GM12878 (cell line): ENCODE data around the gene SMTNL1. TPM values are rescaled to one million over a fixed set of nuclear protein-coding genes. Genes with fewer than 3 reads are reported as not detected.

Experiments used
- ATAC-seq: fragments of 200-7000 bp; cut with Tn5 transposase; 3 replicates; pipeline ENCODE4 v1.9.1; 2020; ENCODE audit warnings: mild to moderate bottlenecking, moderate library complexity
- Bru-seq: library from RNA; stranded (reverse); fragments of 400-500 nt; gene quantifications from one replicate; lab custom pipeline; 2021; lab: Mats Ljungman, UMichigan
- BruChase-seq, 2 experiments: library from RNA; stranded (reverse); fragments of 400-500 nt; gene quantifications; one replicate each; lab custom pipeline; 2021; lab: Mats Ljungman, UMichigan
- BruUV-seq: library from RNA; stranded (reverse); fragments of 400-500 nt; replicated peaks from 2 replicates; lab custom pipeline; 2021; lab: Mats Ljungman, UMichigan
- CTCF ChIA-PET: fragments of 300-600 bp; sonication (Branson Sonifier 250); formaldehyde crosslinking; extraction: SDS; loops from one replicate; lab custom pipeline; 2021; ENCODE audit warnings: inconsistent platforms; lab: Yijun Ruan, JAX
- POLR2A ChIA-PET: fragments of 350-600 bp; formaldehyde crosslinking; extraction: SDS; loops from one replicate; lab custom pipeline; 2021; ENCODE audit warnings: inconsistent platforms; lab: Charles Lee
- RAD21 ChIA-PET: fragments of 300-600 bp; sonication (Branson Sonifier 250); formaldehyde crosslinking; loops from one replicate; lab custom pipeline; 2023; ENCODE audit warnings: antibody characterized with exemption; ENCODE audit not compliant: unreplicated experiment; lab: Charles Lee
- SMC1A ChIA-PET: fragments of 300-600 bp; sonication (Branson Sonifier 250); formaldehyde crosslinking; loops from one replicate; lab custom pipeline; 2023; ENCODE audit not compliant: unreplicated experiment, uncharacterized antibody; lab: Charles Lee
- DNase-seq: peaks from one replicate; pipeline ENCODE4 v3.0.0-alpha.2; 2011; ENCODE audit warnings: low read depth, low spot score
- FAIRE-seq: peaks from 3 replicates; lab custom pipeline; 2011; peaks lifted over from hg19 to GRCh38; lab: Jason Lieb, UNC
- H2AFZ ChIP-seq: 2 replicates; pipeline ENCODE4 v1.6.0; 2011; ENCODE audit warnings: low read depth, low read length, control low read depth; ENCODE audit not compliant: control insufficient read depth
- H3K27ac ChIP-seq: 2 replicates; pipeline ENCODE4 v1.5.1; 2011; ENCODE audit warnings: control low read depth; ENCODE audit not compliant: control insufficient read depth, insufficient read depth
- H3K27me3 ChIP-seq, 2 experiments: replicated peaks in 1 of 2; 2 replicates each; pipeline versions ENCODE4 v1.6.0 to v1.6.1; 2011; ENCODE audit warnings: low read length in 1 of 2; ENCODE audit not compliant: control insufficient read depth in 2 of 2, insufficient read depth in 2 of 2
- H3K36me3 ChIP-seq, 2 experiments: 2 replicates each; pipeline ENCODE4 v1.5.1; 2011; ENCODE audit warnings: low read length in 1 of 2; ENCODE audit not compliant: control insufficient read depth in 2 of 2, insufficient read depth in 2 of 2
- H3K4me1 ChIP-seq: 2 replicates; pipeline ENCODE4 v1.6.1; 2011; ENCODE audit warnings: mild to moderate bottlenecking, low read length, moderate library complexity, mixed read lengths; ENCODE audit not compliant: control insufficient read depth, insufficient read depth
- H3K4me2 ChIP-seq: 2 replicates; pipeline ENCODE4 v1.6.0; 2011; ENCODE audit warnings: control low read depth; ENCODE audit not compliant: control insufficient read depth, insufficient read depth
- H3K4me3 ChIP-seq: fragments of 200-600 bp; sonication (generic); 2 replicates; pipeline ENCODE4 v1.5.1; 2016
- H3K79me2 ChIP-seq: 2 replicates; pipeline ENCODE4 v1.6.0; 2011; ENCODE audit warnings: low read length; ENCODE audit not compliant: control insufficient read depth, insufficient read depth
- H3K9ac ChIP-seq: 2 replicates; pipeline ENCODE4 v1.8.0; 2011; ENCODE audit warnings: low read length, control low read depth, mixed read lengths; ENCODE audit not compliant: control insufficient read depth, insufficient read depth
- H3K9me3 ChIP-seq: replicated peaks from 3 replicates; pipeline ENCODE4 v1.5.1; 2011; ENCODE audit warnings: mild to moderate bottlenecking, low read length; ENCODE audit not compliant: control insufficient read depth, insufficient read depth
- H4K20me1 ChIP-seq: 2 replicates; pipeline ENCODE4 v1.6.0; 2011; ENCODE audit not compliant: control insufficient read depth, insufficient read depth
- CBX3 ChIP-seq: fragments of 200-600 bp; sonication (generic); IDR thresholded peaks from 2 replicates; pipeline ENCODE4 v1.6.1; 2016; ENCODE audit warnings: low read depth, borderline replicate concordance
- CEBPB ChIP-seq, 2 experiments: fragments of 150-350 bp in 1 of 2; IDR thresholded peaks; 2 replicates each; pipeline ENCODE4 v1.6.1; 2012 to 2014; ENCODE audit warnings: low read depth in 2 of 2, low read length in 2 of 2, borderline replicate concordance in 1 of 2, inconsistent platforms in 1 of 2
- DPF2 ChIP-seq: fragments of 450-650 bp; IDR thresholded peaks from 2 replicates; pipeline ENCODE4 v1.6.1; 2017; ENCODE audit warnings: mild to moderate bottlenecking
- EP300 ChIP-seq, 2 experiments: fragments of 150-350 bp in 1 of 2; IDR thresholded peaks; 2 replicates each; pipeline ENCODE4 v1.6.1; 2011 to 2012; ENCODE audit warnings: low read depth in 2 of 2, low read length in 2 of 2, borderline replicate concordance in 1 of 2, improper control_type of control experiment in 1 of 2, inconsistent platforms in 1 of 2; ENCODE audit not compliant: control insufficient read depth in 1 of 2
- MTA3 ChIP-seq: IDR thresholded peaks from 2 replicates; pipeline ENCODE4 v1.6.1; 2012; ENCODE audit warnings: low read length, inconsistent platforms, borderline replicate concordance
- PAX5 ChIP-seq: IDR thresholded peaks from 2 replicates; pipeline ENCODE4 v1.6.1; 2011; ENCODE audit warnings: low read depth, low read length, borderline replicate concordance
- POLR2A ChIP-seq: IDR thresholded peaks from 2 replicates; pipeline ENCODE4 v1.6.1; 2011; ENCODE audit warnings: low read depth, mild to moderate bottlenecking, low read length
- SMAD5 ChIP-seq: IDR thresholded peaks from 2 replicates; pipeline ENCODE4 v1.6.1; 2016; ENCODE audit warnings: antibody characterized with exemption, low read depth
- SREBF2 ChIP-seq: IDR thresholded peaks from 2 replicates; pipeline ENCODE4 v1.6.1; 2012; ENCODE audit warnings: mild to moderate bottlenecking, low read length
- SUPT20H ChIP-seq: IDR thresholded peaks from 2 replicates; pipeline ENCODE4 v1.6.1; 2011; ENCODE audit warnings: low read depth, mild to moderate bottlenecking, low read length, moderate library complexity, borderline replicate concordance; ENCODE audit not compliant: control insufficient read depth
- WGBS: methylation state at CpG from one replicate; pipeline ENCODE4 v1.1.6; 2016; ENCODE audit warnings: low lambda C conversion rate; ENCODE audit not compliant: insufficient replicate concordance, insufficient coverage; ENCODE audit errors: missing lambda C conversion rate; 5-methylcytosine and 5-hydroxymethylcytosine counted together
- in situ Hi-C: fragments of 300-500 bp; cut with MboI; formaldehyde crosslinking; loops from 9 replicates; pipeline ENCODE4 v1.14.3; 2018; ENCODE audit warnings: mixed read lengths
- intact Hi-C: fragments of 100-400 bp; cut with micrococcal nuclease; formaldehyde crosslinking; loops from one replicate; pipeline ENCODE4 v1.14.2; 2022; ENCODE audit not compliant: unreplicated experiment
- long read RNA-seq, 2 experiments: library from polyadenylated mRNA; unstranded; transcript quantifications; one replicate each; pipeline ENCODE4 v2.0.0, GENCODE V29; 2019 to 2020
- polyA minus RNA-seq, 3 experiments: library from RNA; depleted of rRNA, polyadenylated mRNA; stranded (reverse); fragments of >200 nt; gene quantifications; 2 replicates each; pipeline ENCODE4 v1.2.3, GENCODE V29; 2011
- polyA plus RNA-seq, 11 experiments: library from polyadenylated mRNA; depleted of rRNA in 4 of 11; unstranded in 6 of 11; stranded (reverse) in 5 of 11; fragments of >200 nt; fragmentation: Nextera tagmentation in 4 of 11; fragmentation: Illumina TruSeq in 1 of 11; extraction: Ambion mirVana in 4 of 11; extraction: Trizol in 1 of 11; gene quantifications; 1 replicate in 1 of 11; 2 replicates in 10 of 11; pipeline versions ENCODE4 v1.2.1 to v1.2.3, GENCODE V29; 2011 to 2016; ENCODE audit warnings: inconsistent platforms in 2 of 11, missing spikeins in 2 of 11, low read depth in 1 of 11
- total RNA-seq, 4 experiments: library from RNA; depleted of rRNA in 3 of 4; stranded (reverse); fragments of >200 nt in 3 of 4; fragmentation: Illumina TruSeq in 1 of 4; extraction: Trizol in 1 of 4; gene quantifications; 2 replicates each; pipeline versions ENCODE4 v1.2.1 to v1.2.3, GENCODE V29; 2013 to 2021
- TF ChIP-seq, protein P1 (sequence below): IDR thresholded peaks from 2 replicates; pipeline ENCODE4 v1.6.1; 2011; ENCODE audit warnings: low read depth, mild to moderate bottlenecking, low read length, moderate library complexity, borderline replicate concordance; ENCODE audit errors: extremely low read depth

Gene SMTNL1, protein sequence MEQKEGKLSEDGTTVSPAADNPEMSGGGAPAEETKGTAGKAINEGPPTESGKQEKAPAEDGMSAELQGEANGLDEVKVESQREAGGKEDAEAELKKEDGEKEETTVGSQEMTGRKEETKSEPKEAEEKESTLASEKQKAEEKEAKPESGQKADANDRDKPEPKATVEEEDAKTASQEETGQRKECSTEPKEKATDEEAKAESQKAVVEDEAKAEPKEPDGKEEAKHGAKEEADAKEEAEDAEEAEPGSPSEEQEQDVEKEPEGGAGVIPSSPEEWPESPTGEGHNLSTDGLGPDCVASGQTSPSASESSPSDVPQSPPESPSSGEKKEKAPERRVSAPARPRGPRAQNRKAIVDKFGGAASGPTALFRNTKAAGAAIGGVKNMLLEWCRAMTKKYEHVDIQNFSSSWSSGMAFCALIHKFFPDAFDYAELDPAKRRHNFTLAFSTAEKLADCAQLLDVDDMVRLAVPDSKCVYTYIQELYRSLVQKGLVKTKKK
- total RNA-seq (2013; cell fraction: nucleolus; rRNA removed) = not detected in 2 replicates
- total RNA-seq (2014; rRNA removed) (not detected in 2 replicates), total RNA-seq (2014; rRNA removed; fragmentation: Illumina TruSeq; extraction: Trizol) (not detected in 2 replicates), total RNA-seq (2021) (not detected in 2 replicates), polyA plus RNA-seq (2011; rRNA removed) (not detected in 2 replicates), polyA plus RNA-seq (2014; fragmentation: Illumina TruSeq; extraction: Trizol) (not detected in 2 replicates), polyA plus RNA-seq (2014; fragmentation: Nextera tagmentation; extraction: Ambion mirVana) (under 1 TPM in 1 of 2 experiments, not detected in 1; 0.06 TPM), polyA plus RNA-seq (2014; rRNA removed) (not detected in 2 replicates), polyA plus RNA-seq (2016; fragmentation: Nextera tagmentation; extraction: Ambion mirVana) (under 1 TPM; 0.10 to 0.17 TPM), polyA minus RNA-seq (2011; rRNA and poly(A)+ RNA removed) (not detected in 2 replicates), Bru-seq, nascent RNA (not detected), BruChase-seq, experiment 1, labeled RNA remaining after a 6-hour chase (not detected), BruChase-seq, experiment 2, labeled RNA remaining after a 2-hour chase (not detected)
- 0.16 TPM for polyA plus RNA-seq (2011; ENCODE audit: low read depth)
- polyA plus RNA-seq (2011; cell fraction: cytosol; rRNA removed) = not detected in 2 replicates
- polyA plus RNA-seq (2011; cell fraction: nucleus; rRNA removed) = not detected in 2 replicates
- polyA plus RNA-seq (2012) = 0.26 and 0.29 TPM in 2 replicates
- not detected in 2 replicates for polyA minus RNA-seq (2011; cell fraction: cytosol; rRNA and poly(A)+ RNA removed)
- polyA minus RNA-seq (2011; cell fraction: nucleus; rRNA and poly(A)+ RNA removed) = not detected in 2 replicates
- long read RNA-seq, experiment 1 = 0 reads
- long read RNA-seq, experiment 2 = 0 reads

GRCh38 chr11:57536947-57537619, at the start of gene SMTNL1:
TSS of gene SMTNL1 (plus strand) at chr11:57537595. CDS start at chr11:57542643, 5,048 bp downstream.
- ChIA-PET RAD21 (no interaction called here), SMC1A (interaction anchor here (1.3 kb wide), 1 partner anchor 44 kb away, joined by 3 read pairs; no protein-coding TSS in a partner anchor), CTCF (interaction anchor here (1.3 to 4.3 kb wide), 4 partner anchors 10 to 44 kb away, joined by 3 to 17 read pairs (median 6); no protein-coding TSS in a partner anchor), POLR2A (interaction anchor here (0.5 kb wide), 1 partner anchor 984 kb away, joined by 4 read pairs; no protein-coding TSS in a partner anchor)
- no peaks in the 10 kb centered on the region; a peak in 1 of 4 replicates for H3K36me3 ChIP-seq
- no peak within 1 kb of the TSS for H3K9ac ChIP-seq
- H3K4me3 ChIP-seq = no peak within 1 kb of the TSS
- TF ChIP-seq SMAD5 (no peak), POLR2A (no peak), SREBF2 (no peak), CEBPB (IDR thresholded peaks at IDR 0.05; ENCODE audit: borderline replicate concordance in 1 of 2, low read depth in 2 of 2, low read length in 2 of 2) (no peak), MTA3 (no peak), SUPT20H (no peak), EP300 (IDR thresholded peaks at IDR 0.05; ENCODE audit: borderline replicate concordance in 1 of 2, control insufficient read depth in 1 of 2, low read depth in 2 of 2, low read length in 2 of 2) (no peak), CBX3 (no peak), DPF2 (no peak), PAX5 (no peak)
- TF ChIP-seq, protein P1, sequence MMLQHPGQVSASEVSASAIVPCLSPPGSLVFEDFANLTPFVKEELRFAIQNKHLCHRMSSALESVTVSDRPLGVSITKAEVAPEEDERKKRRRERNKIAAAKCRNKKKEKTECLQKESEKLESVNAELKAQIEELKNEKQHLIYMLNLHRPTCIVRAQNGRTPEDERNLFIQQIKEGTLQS = no peak
- H3K79me2 ChIP-seq = no peaks in the 10 kb centered on the region
- H4K20me1 ChIP-seq = no peaks in the 10 kb centered on the region
- no TSS peak for BruUV-seq
- intact Hi-C loops (no loop called here), in situ Hi-C loops (no loop called here)
- 71% methylated on average over 13 of the region's 14 CpGs for WGBS
- no peaks in the 10 kb centered on the region for H3K4me1 ChIP-seq
- H3K4me2 ChIP-seq = no peak within 1 kb of the TSS
- no peak within 1 kb of the TSS for H3K27ac ChIP-seq
- H3K27me3 ChIP-seq = no peaks in the 10 kb centered on the region
- no peaks in the 10 kb centered on the region for H3K9me3 ChIP-seq
- ATAC-seq = no peak
- DNase-seq = no peak
- FAIRE-seq = no peak
- no peak within 1 kb of the TSS for H2AFZ ChIP-seq
